Measurements from ENCODE around the gene HDAC4. TPM values are rescaled to one million over a fixed set of nuclear protein-coding genes. Genes with fewer than 3 reads are reported as not detected.
A peak's percentile ranks its signal among the peaks of the same experiment; 100 is the strongest.

The HDAC4 gene
- total RNA-seq, 1 experiment from 2014 or later, result 61.5 TPM

DNA sequence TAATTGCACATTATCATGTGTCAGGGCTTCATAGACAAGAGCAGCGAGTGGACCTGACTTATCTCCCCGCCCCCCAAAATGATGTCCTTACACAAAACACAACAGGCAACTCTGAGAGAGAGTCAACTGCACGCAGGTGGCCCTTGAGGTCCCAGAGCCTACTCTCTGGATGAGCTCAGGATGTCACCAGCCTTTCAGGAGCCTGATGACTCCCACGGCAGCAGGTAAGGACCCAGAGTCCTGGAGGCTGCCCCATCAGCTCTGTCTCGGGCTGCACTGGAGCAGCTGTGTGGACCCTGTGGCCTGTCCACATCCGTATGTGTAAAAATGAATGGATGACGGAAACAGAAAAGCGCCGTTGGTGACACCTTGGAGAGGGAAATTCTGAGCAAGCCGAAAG, 130.9 kb downstream of the HDAC4 start:
- H3K9me3 ChIP-seq (ENCODE audit: insufficient read depth, low read depth), result no peaks in the 10 kb centered on the region
- no peaks in the 10 kb centered on the region for H3K27me3 ChIP-seq (ENCODE audit: insufficient read depth, low read depth)
- BruUV-seq (replicated peaks), result no TSS peak
- CTCF ChIA-PET, result interaction anchor here (0.9 kb wide), 1 partner anchor 74 kb away, joined by 9 read pairs; no protein-coding TSS in a partner anchor
- peaks cover 27% of the 10 kb centered on the region for H3F3A ChIP-seq (ENCODE audit: insufficient read depth, low read depth)
- no peak overlapping the region for H3K27ac ChIP-seq
- no peak overlapping the region for H3K4me2 ChIP-seq
- no peaks in the 10 kb centered on the region for H3K9me2 ChIP-seq (ENCODE audit: insufficient read depth)
- 0 out of 2 replicates have a peak, but pooled peaks cover 3% of the 10 kb centered on the region for H4K20me1 ChIP-seq (ENCODE audit: insufficient read depth)
- intact Hi-C loops (cut with micrococcal nuclease; ENCODE audit: unreplicated experiment), result loop anchor here (5.0 kb wide), 1 partner anchor 833 kb away; no protein-coding TSS in a partner anchor
- H3K36me3 ChIP-seq (ENCODE audit: low read depth), result no peaks in the 10 kb centered on the region
- H3K4me3 ChIP-seq, result no peak overlapping the region
- POLR2A ChIA-PET (ENCODE audit: unreplicated experiment), result no interaction called here
- peaks cover 41% of the 10 kb centered on the region for H3K4me1 ChIP-seq (replicated peaks; ENCODE audit: insufficient read depth)
- DNase-seq, result no peak
- H3K79me2 ChIP-seq (ENCODE audit: low read depth), result peaks cover 70% of the 10 kb centered on the region
- H2AFZ ChIP-seq, result no peak overlapping the region
- no peak for TF ChIP-seq EZH2 (IDR thresholded peaks at IDR 0.05; ENCODE audit: low read depth)
- TF ChIP-seq, protein P1, sequence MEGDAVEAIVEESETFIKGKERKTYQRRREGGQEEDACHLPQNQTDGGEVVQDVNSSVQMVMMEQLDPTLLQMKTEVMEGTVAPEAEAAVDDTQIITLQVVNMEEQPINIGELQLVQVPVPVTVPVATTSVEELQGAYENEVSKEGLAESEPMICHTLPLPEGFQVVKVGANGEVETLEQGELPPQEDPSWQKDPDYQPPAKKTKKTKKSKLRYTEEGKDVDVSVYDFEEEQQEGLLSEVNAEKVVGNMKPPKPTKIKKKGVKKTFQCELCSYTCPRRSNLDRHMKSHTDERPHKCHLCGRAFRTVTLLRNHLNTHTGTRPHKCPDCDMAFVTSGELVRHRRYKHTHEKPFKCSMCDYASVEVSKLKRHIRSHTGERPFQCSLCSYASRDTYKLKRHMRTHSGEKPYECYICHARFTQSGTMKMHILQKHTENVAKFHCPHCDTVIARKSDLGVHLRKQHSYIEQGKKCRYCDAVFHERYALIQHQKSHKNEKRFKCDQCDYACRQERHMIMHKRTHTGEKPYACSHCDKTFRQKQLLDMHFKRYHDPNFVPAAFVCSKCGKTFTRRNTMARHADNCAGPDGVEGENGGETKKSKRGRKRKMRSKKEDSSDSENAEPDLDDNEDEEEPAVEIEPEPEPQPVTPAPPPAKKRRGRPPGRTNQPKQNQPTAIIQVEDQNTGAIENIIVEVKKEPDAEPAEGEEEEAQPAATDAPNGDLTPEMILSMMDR (conservative IDR thresholded peaks at IDR 0.05), result no peak

DNA sequence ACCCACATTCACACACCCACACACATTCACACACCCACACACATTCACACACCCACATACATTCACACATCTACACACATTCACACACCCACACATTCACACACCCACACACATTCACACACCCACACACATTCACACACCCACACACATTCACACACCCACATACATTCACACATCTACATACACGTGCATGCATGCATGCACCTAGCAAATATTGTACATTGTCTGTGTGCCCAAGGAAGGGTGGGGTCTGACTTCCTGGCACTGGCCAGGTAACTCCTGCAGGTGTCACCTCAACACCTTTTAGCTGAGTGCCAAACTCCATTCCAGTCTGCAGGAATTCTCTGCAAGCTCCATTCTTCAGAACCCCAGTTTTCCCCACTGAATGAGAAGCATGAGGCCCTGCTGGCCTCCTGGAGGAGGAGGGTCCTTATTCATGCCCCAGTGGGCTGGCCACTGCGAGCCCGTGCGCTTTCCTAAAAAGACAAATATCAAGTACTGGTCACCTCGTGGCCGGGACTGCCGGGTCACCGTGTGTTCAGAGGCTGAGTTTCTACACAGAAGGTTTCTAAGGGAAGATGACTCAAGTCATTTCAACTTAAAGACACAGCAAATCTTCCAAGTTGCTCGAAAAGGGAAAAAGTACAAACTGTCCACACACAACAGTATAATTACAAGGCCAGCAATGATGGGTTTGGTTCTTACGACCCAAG, 131.5 kb downstream of the HDAC4 start:
- Histone ChIP-seq H3K9me3 (ENCODE audit: insufficient read depth, low read depth) (no peaks in the 10 kb centered on the region), H3K27ac (no peak overlapping the region), H3K4me3 (no peak overlapping the region), H4K20me1 (ENCODE audit: insufficient read depth) (0 out of 2 replicates have a peak, but pooled peaks cover 3% of the 10 kb centered on the region), H3K4me1 (replicated peaks; ENCODE audit: insufficient read depth) (peaks cover 41% of the 10 kb centered on the region), H3K36me3 (ENCODE audit: low read depth) (no peaks in the 10 kb centered on the region), H3K4me2 (no peak overlapping the region), H3F3A (ENCODE audit: insufficient read depth, low read depth) (peaks cover 22% of the 10 kb centered on the region; the same call in 1 of the 2 replicates), H3K27me3 (ENCODE audit: insufficient read depth, low read depth) (no peaks in the 10 kb centered on the region), H2AFZ (no peak overlapping the region), H3K79me2 (ENCODE audit: low read depth) (peaks cover 74% of the 10 kb centered on the region), H3K9me2 (ENCODE audit: insufficient read depth) (no peaks in the 10 kb centered on the region)
- CTCF ChIA-PET, result interaction anchor here (0.9 kb wide), 2 partner anchors 22 to 74 kb away, joined by 3 to 9 read pairs; no protein-coding TSS in a partner anchor
- POLR2A ChIA-PET (ENCODE audit: unreplicated experiment), result interaction anchor here (0.7 kb wide), 1 partner anchor 132 kb away, joined by 7 read pairs; no protein-coding TSS in a partner anchor
- no peak for DNase-seq
- no peak for TF ChIP-seq EZH2 (IDR thresholded peaks at IDR 0.05; ENCODE audit: low read depth)
- TF ChIP-seq, protein P1 (conservative IDR thresholded peaks at IDR 0.05), result 0 out of 2 replicates have a peak, but pooled peaks have one; percentile 22
- intact Hi-C loops (cut with micrococcal nuclease; ENCODE audit: unreplicated experiment), result loop anchor here (5.0 kb wide), 1 partner anchor 832 kb away; no protein-coding TSS in a partner anchor
- BruUV-seq (replicated peaks), result no TSS peak

DNA sequence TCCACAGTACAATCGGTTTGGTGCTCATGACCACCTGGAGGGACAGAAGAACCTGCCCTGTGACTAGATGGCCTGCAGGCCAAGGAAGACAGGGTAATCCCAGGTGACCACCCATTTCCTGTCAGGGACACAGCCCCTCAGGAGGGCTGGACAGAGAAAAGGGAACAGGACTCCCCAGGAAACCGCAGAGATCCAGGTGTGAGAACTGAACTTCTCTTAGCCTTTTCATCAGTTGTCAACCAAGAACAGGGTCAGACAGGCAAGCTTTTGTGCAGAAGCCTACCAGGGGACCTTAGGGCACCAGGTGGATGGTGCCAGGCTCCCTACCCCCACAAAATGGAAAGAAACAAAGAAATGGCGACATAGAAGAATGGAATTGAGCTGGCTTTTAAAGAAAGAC, 132.3 kb downstream of the HDAC4 start:
- ChIA-PET CTCF (interaction anchor here (0.6 to 0.9 kb wide), 2 partner anchors 21 to 47 kb away, joined by 3 read pairs; no protein-coding TSS in a partner anchor), POLR2A (ENCODE audit: unreplicated experiment) (interaction anchor here (0.6 kb wide), 1 partner anchor 645 kb away, joined by 3 read pairs; no protein-coding TSS in a partner anchor)
- 0 out of 2 replicates have a peak overlapping the region, but pooled peaks have one; percentile 8 for H3K27ac ChIP-seq
- H4K20me1 ChIP-seq (ENCODE audit: insufficient read depth), result 0 out of 2 replicates have a peak, but pooled peaks cover 3% of the 10 kb centered on the region
- no peak for DNase-seq
- no peak overlapping the region for H2AFZ ChIP-seq
- H3K27me3 ChIP-seq (ENCODE audit: insufficient read depth, low read depth), result no peaks in the 10 kb centered on the region
- intact Hi-C loops (cut with micrococcal nuclease; ENCODE audit: unreplicated experiment), result loop anchor here (5.0 kb wide), 1 partner anchor 831 kb away; no protein-coding TSS in a partner anchor
- no peaks in the 10 kb centered on the region for H3K9me3 ChIP-seq (ENCODE audit: insufficient read depth, low read depth)
- no peak for TF ChIP-seq EZH2 (IDR thresholded peaks at IDR 0.05; ENCODE audit: low read depth)
- TF ChIP-seq, protein P1 (conservative IDR thresholded peaks at IDR 0.05), result no peak
- H3K79me2 ChIP-seq (ENCODE audit: low read depth), result peaks cover 67% of the 10 kb centered on the region
- no peaks in the 10 kb centered on the region for H3K36me3 ChIP-seq (ENCODE audit: low read depth)
- H3F3A ChIP-seq (ENCODE audit: insufficient read depth, low read depth), result peaks cover 14% of the 10 kb centered on the region; the same call in 1 of the 2 replicates
- H3K9me2 ChIP-seq (ENCODE audit: insufficient read depth), result no peaks in the 10 kb centered on the region
- no peak overlapping the region for H3K4me2 ChIP-seq
- no peak overlapping the region for H3K4me3 ChIP-seq
- no TSS peak for BruUV-seq (replicated peaks)
- peaks cover 36% of the 10 kb centered on the region for H3K4me1 ChIP-seq (replicated peaks; ENCODE audit: insufficient read depth)
